Gastroesophageal sphincter (tissue), 3 donors: ENCODE data around the gene CNTNAP2.

ENCODE experiments used
- CTCF ChIP-seq, 4 experiments: fragments of 200-600 bp in 2 of 4; fragments of 450-650 bp in 2 of 4; sonication (generic) in 1 of 4; IDR thresholded peaks; one replicate each; pipeline ENCODE4 v1.5.1; 2017 to 2019; ENCODE audit warnings: antibody characterized with exemption in 4 of 4, mild to moderate bottlenecking in 2 of 4, moderate library complexity in 2 of 4
- POLR2A ChIP-seq, 2 donors: fragments of 450-650 bp; IDR thresholded peaks; one replicate each; pipeline ENCODE4 v1.6.1; 2017; ENCODE audit warnings: antibody characterized with exemption in 2 of 2, mild to moderate bottlenecking in 2 of 2, moderate library complexity in 1 of 2
- POLR2AphosphoS5 ChIP-seq: sonication (generic); formaldehyde crosslinking; IDR thresholded peaks from one replicate; pipeline ENCODE4 v1.6.1; 2017; ENCODE audit warnings: antibody characterized with exemption

- TF ChIP-seq POLR2AphosphoS5 (no peak), CTCF (IDR thresholded peaks at IDR 0.05) (no peak), POLR2A (IDR thresholded peaks at IDR 0.05) (no peak)
Observed at GRCh38 chr7:147896121-147896520, 1779.5 kb downstream of the CNTNAP2 start.
